Endothelial cell of hepatic sinusoid (primary cell): ENCODE measurements around the gene SCAF11.

ENCODE experiments used
- in situ Hi-C: cut with HindIII; loops from 2 replicates; pipeline ENCODE4 v1.10.0; 2017; ENCODE audit warnings: low sequenced_read_pairs

The SCAF11 gene

DNA sequence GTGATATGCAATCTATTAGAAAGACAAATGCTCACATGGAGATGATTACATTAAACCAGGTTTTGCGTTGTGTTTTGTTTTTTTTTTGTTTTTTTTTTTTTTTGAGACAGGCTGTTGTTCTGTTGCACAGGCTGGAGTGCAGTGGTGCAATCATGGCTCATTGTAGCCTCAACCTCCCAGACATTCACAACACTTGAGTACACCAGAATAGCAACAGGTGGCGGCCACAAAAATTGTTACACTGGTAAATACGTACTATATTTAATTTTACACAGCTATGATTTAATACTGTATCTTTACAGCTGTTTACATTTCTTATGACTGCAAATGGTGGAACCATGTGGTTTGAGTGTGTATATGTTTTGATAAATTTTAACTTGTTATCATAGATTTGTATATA lies 60.0 kb downstream of the SCAF11 start:
- in situ Hi-C loops = no loop called here

DNA sequence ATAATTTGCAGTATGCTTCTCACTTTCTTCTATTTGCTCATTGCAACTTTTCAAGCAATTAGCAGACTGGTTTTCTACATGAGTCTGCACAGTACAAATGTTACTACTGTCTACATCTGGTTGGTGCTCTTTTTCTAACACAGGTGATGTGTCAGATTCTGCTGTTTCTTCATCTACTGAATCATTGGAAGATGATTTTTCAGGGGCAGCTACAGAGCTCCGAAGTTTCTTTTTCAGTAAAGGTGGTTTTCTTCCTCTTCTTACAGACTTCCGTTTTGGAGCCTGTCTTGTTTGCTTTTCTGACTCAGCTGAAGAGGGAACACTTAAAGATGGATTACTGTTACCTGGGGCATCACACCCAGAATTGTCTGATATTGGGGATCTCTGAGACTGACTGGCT lies 62.1 kb downstream of the SCAF11 start:
- in situ Hi-C loops = no loop called here

- in situ Hi-C loops = loop anchor here (5.0 kb wide), 1 partner anchor 48 kb away; no protein-coding TSS in a partner anchor
These were observed 71.6 kb downstream of the SCAF11 start for GRCh38 chr12:45918818-45919217.

DNA sequence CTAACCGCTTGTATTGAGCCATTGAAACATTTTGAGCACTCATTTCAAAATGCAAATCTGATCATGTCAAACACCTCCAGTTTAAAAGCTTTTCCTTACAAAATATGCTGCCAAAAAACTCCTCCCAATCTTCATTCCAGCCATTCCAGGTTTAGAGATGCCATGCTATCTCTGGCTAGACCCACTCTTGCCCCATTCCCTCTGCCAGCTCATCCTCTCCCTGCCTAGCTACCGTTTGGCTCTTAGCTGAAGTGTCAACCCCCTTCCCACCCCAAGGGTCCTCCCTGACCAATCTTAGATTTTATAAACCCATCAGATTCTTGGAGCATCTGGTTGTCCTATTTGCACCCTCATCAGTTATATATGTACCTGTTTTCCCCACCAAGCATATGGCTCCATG lies 75.0 kb downstream of the SCAF11 start:
- in situ Hi-C loops = loop anchor here (5.0 kb wide), 1 partner anchor 52 kb away; no protein-coding TSS in a partner anchor

DNA sequence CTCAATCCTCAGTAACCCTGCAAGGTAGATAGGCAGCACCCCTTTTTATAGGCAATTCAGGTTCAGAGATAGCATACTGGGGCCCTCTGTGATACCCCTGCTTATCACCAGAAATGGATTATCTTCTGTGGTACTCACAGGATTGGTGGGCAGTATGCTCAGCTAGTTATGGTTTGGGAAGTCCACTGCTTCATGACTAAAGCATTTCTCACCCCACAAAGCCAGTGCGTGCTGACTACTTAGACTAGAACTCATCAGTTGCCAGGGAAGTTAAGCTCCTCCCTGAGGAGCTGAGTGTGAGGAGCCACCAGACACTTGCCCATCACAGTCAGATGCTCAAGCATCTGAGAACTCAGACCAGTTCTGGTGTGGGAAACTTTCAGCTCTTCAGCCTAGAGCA lies 76.3 kb downstream of the SCAF11 start:
- in situ Hi-C loops = no loop called here

- in situ Hi-C loops = no loop called here
These were observed 76.7 kb downstream of the SCAF11 start for GRCh38 chr12:45913631-45914030.

DNA sequence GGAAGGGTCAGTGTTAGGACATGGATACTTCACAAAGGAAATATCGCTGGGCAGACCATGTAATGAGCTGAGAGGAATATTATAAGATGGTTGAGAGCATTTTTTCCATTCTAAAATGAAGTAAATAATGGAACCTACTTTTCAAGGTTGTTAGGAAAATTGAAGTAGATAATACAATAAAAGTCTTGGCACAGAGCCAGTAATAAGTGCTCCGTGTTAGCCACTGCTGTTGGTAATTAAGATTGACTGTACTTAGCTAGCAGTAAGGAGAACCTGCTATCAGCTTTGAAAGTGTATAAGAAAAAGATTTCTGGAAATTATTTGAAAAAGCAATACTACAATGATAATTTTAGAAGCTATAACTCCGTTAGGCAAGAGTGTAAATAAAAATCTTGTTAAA lies 77.6 kb downstream of the SCAF11 start:
- in situ Hi-C loops = no loop called here

DNA sequence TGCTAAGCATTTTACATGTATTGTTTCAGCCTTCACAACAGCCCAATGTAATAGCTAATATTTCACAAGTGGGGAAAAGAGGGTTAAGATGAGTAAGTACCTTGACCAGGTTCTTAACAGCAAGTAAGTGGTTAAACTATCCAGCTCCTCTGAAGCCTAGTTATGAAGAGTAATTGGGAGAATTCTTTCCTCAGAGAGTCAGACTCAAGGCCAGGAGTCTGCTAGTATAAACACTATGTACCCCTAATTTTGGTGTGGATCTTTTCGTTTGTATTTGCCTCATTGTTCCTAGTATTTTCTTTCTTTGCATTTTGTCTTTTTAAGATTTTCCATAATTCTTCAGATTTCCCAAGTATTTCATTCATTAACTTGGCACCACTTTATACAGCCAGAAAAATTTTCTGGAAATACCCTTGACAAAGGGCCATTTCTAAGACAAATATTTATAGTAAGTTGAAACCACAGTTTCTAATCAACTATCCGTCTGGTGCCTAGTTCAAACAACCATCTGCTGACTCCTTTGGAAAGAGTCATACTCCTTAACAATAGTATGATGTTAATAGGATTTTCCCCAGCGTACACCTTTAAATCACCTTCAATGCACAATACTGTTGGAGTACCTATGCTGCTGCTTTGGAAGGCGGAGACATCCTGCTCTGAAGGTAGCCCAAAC lies 81.2 kb downstream of the SCAF11 start:
- in situ Hi-C loops = no loop called here

DNA sequence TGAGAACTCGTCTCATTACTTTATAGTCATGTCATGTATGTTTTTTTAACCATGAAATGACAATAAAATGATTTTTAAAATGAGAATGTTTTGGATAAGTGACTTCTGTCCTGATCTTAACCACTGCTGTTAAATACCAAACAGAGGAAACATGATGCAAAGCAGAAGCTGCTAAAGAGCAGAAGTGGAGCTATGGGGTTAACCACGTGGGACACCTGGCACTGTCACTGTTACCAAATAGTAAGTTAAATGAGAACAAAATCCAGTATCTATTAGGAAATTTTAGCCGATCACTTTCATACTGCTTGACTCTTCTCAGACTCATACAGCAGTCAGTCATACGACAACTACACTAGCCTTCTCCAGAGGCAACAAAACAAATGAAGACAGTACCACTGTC lies 82.4 kb downstream of the SCAF11 start:
- in situ Hi-C loops = no loop called here

DNA sequence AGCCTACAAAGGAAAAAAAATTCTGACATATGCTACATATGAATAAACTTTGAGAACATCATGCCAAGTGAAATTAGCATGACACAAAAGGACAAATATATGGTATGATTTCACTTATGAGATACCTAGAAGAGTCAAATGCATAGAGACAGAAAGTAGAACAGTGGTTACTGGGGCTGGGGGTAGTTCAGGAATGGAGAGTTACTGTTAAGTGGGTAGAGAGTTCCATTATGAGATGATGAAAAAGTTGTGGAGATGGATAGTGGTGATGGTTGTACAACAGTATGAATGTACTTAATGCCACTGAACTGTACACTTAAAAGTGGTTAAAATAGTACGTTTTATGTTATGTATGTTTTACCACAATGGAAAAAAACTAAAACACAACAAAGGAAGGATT lies 92.3 kb downstream of the SCAF11 start:
- in situ Hi-C loops = no loop called here

DNA sequence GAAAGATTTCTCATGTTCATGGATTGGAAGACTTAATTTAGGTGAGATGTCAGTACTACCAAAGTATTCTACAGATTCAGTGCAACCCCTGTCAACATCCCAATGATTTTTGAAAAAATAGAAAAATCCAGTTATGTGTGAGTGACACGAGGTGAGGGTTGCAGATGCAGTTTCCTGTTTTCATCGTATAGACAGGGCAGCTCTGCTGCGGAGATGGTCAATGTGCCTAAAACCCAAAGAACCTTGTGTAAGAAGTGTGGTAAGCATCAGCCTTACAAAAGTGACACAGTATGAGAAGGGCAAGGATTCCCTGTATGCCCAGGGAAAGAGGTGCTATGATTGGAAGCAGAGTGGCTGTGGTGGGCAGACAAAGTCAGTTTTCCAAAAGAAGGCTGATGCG lies 94.4 kb downstream of the SCAF11 start:
- in situ Hi-C loops = no loop called here

DNA sequence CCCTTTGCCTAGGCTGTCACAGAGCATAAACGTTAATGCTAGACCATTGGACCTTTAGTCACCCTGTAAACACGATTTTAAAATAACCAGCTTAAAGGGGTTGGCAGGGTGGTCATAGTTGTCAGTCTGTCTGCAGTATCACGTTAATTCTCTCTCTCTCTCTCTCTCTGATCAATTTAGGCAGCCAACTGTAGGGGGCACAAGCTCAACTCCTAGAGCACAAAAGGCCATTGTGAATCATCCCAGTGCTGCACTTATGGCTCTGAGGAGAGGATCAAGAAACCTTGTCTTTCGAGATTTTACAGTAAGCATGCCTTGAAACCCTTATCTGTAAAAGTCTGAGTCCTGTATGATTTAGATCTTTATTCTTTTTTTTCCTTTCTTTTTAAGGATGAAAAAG lies 97.1 kb downstream of the SCAF11 start:
- in situ Hi-C loops = no loop called here

GRCh38 chr12:45890276-45890675 lies 100.1 kb downstream of the SCAF11 start:
- in situ Hi-C loops = no loop called here

GRCh38 chr12:45887544-45887943 lies 102.8 kb downstream of the SCAF11 start:
- in situ Hi-C loops = no loop called here

- in situ Hi-C loops = no loop called here
These were observed 103.7 kb downstream of the SCAF11 start for GRCh38 chr12:45886685-45887084.

- in situ Hi-C loops = no loop called here
These were observed 107.2 kb downstream of the SCAF11 start for GRCh38 chr12:45883187-45883586.

DNA sequence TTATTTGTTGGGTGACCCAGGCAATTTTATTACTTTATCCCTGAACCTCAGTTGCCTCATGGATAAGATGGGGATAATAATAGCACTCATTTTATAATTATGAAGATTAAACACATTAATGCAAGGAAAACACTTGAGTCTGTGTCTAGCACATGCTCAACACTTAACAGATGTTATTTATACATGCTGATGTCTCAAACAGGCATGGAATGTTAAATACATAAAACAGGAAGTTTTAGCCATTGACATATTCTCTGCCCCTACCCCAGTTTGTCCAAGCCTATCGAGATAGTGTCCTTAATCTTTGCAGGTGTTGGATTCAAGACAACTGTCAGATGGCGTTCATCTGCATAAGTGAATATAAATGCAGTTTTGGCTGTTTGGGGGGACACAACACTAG lies 109.8 kb downstream of the SCAF11 start:
- in situ Hi-C loops = no loop called here

DNA sequence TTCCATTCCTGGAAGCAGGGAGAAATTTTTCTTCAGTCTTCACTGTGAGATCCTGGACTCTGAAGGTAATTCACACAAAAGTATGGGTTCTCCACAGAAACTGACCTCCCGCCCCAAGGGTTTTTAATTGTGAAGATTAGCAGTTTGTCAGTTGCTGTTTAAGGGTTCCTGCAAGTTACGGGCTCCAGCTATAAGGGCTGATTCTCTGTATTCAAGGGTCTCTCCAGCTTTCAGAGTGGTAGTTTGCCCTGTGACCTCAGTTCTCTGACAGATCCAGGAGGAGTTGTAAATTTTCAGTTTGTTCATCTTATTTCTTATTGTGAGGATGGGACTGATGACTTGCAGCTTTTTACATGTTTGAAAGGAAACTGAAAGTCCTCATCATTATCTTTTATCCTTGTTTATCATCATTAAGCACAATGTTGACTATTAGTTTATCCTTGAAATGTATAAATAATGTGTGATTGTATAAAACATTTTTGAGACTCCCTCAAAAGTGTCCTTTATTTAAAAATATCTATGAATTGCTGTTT lies 110.9 kb downstream of the SCAF11 start:
- in situ Hi-C loops = no loop called here

DNA sequence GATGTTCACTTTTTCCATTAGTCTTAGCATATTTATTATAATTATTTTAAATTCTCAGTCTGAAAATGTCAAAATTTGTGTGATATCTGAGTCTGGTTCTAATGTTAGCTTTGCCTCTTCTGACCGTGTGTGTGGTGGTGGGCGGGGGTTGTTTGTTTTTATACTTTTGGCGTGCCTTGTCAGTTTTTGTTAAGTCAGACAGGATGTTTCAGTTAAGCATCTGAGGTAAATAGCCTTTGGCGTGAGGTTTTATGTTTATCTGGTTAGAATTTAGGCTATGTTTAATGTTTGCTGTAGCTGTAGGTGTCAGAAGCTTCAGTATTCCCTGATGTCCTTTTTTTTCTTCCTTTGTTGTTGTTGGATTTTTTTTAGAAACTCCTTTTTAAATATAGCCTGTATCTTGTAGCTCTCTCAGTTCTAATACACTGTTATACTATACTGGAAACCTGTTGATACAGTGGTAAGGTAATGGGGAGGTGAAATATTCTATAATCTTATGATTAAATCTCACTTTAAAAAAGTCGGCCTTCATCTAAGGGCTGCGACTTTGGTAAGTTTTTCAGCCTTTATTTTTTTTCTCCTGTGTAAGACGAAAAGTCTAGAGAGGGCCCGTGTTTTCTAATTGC lies 111.6 kb downstream of the SCAF11 start:
- in situ Hi-C loops = no loop called here

GRCh38 chr12:45877069-45877468 lies 113.3 kb downstream of the SCAF11 start:
- in situ Hi-C loops = no loop called here

- in situ Hi-C loops = no loop called here
These were observed 117.9 kb downstream of the SCAF11 start for GRCh38 chr12:45872446-45872845.
